Gastrocnemius medialis (tissue), 4 donors: ENCODE results near the gene ASCL5. TPM values are rescaled to one million over a fixed set of nuclear protein-coding genes. Genes with fewer than 3 reads are reported as not detected.

Experiments
- ATAC-seq, 2 donors: fragments of 150-250 bp; one replicate each; pipeline ENCODE4 v1.9.1; 2016
- DNase-seq, 2 donors: peaks; one replicate each; pipeline ENCODE4 v3.0.0-alpha.2; 2019
- H3K27ac ChIP-seq, 4 donors: fragments of 200-600 bp; sonication (generic); 1 replicate in 1 of 4; 2 replicates in 3 of 4; pipeline ENCODE4 v1.5.1; 2016 to 2018; ENCODE audit warnings: mild to moderate bottlenecking in 2 of 4, moderate library complexity in 1 of 4
- H3K27me3 ChIP-seq, 3 donors: fragments of 200-600 bp; sonication (generic) in 2 of 3; 1 replicate in 1 of 3; 2 replicates in 2 of 3; pipeline versions ENCODE4 v1.5.1 to v1.6.0; 2016 to 2019; ENCODE audit warnings: mild to moderate bottlenecking in 1 of 3, moderate library complexity in 1 of 3
- H3K36me3 ChIP-seq, 2 donors: fragments of 200-600 bp; sonication (generic) in 1 of 2; one replicate each; pipeline ENCODE4 v1.5.1; 2017 to 2018
- H3K4me1 ChIP-seq, 2 donors: fragments of 200-600 bp; sonication (generic) in 1 of 2; one replicate each; pipeline ENCODE4 v1.5.1; 2016 to 2017; ENCODE audit warnings: mild to moderate bottlenecking in 2 of 2
- H3K4me3 ChIP-seq, 4 donors: fragments of 200-600 bp; sonication (generic) in 3 of 4; 1 replicate in 1 of 4; 2 replicates in 3 of 4; pipeline ENCODE4 v1.5.1; 2016 to 2019; ENCODE audit warnings: mild to moderate bottlenecking in 2 of 4
- H3K9me3 ChIP-seq, 3 donors: fragments of 200-600 bp; sonication (generic) in 2 of 3; 1 replicate in 1 of 3; 2 replicates in 2 of 3; pipeline ENCODE4 v1.5.1; 2016 to 2019
- CTCF ChIP-seq, 5 experiments: fragments of 450-650 bp in 3 of 5; fragments of 200-600 bp in 2 of 5; sonication (generic) in 2 of 5; IDR thresholded peaks in 4 of 5; conservative IDR thresholded peaks in 1 of 5; 1 replicate in 4 of 5; 2 replicates in 1 of 5; pipeline ENCODE4 v1.5.1; 2016 to 2019; ENCODE audit warnings: antibody characterized with exemption in 5 of 5, mild to moderate bottlenecking in 3 of 5, moderate library complexity in 3 of 5
- POLR2A ChIP-seq, 2 donors: fragments of 450-650 bp; IDR thresholded peaks; one replicate each; pipeline ENCODE4 v1.6.1; 2017; ENCODE audit warnings: antibody characterized with exemption in 2 of 2, mild to moderate bottlenecking in 2 of 2, moderate library complexity in 2 of 2
- in situ Hi-C, 4 donors: fragments of 200-750 bp; cut with MboI; loops; one replicate each; pipeline versions ENCODE4 v1.15.0 to v1.8.0; 2017; ENCODE audit warnings: low sequenced_read_pairs in 4 of 4
- intact Hi-C: fragments of 100-400 bp; cut with DNase I; formaldehyde crosslinking; loops from one replicate; pipeline ENCODE4 v1.15.1; 2023; ENCODE audit warnings: low total_unique reads
- total RNA-seq, 4 donors: library from RNA; depleted of rRNA; stranded (reverse); fragments of >200 nt; gene quantifications; one replicate each; pipeline versions ENCODE4 v1.1.0 to v1.2.3, GENCODE V29; 2016

The ASCL5 gene
- total RNA-seq, 4 donors from 2014 or later = not detected

- peak; percentile 60 to 68 for ATAC-seq
- no peaks in the 10 kb centered on the region for H3K36me3 ChIP-seq
- H3K4me3 ChIP-seq = no peak overlapping the region
- peak; percentile 88 to 98 for DNase-seq
- H3K27ac ChIP-seq = peak overlapping the region; percentile 89 to 98 (median 96)
- H3K27me3 ChIP-seq = no peaks in the 10 kb centered on the region
- intact Hi-C loops (loop anchor here (1.0 to 2.0 kb wide), 2 partner anchors 15 to 75 kb away; no protein-coding TSS in a partner anchor), in situ Hi-C loops (no loop called here)
- no peaks in the 10 kb centered on the region for H3K9me3 ChIP-seq
- H3K4me1 ChIP-seq = peaks cover 76 to 88% of the 10 kb centered on the region in 2 donors
- TF ChIP-seq POLR2A (IDR thresholded peaks at IDR 0.05) (peak; percentile 11 to 23), CTCF (IDR thresholded peaks at IDR 0.05 in 4 of 5, conservative IDR thresholded peaks at IDR 0.05 in 1 of 5) (no peak)
Measured at GRCh38 chr1:201096041-201096461, 30.9 kb downstream of the ASCL5 start.

GRCh38 chr1:201095581-201095980, 31.4 kb downstream of the ASCL5 start:
- DNase-seq = no peak
- peak overlapping the region in 1 of 4 donors; percentile 22 for H3K4me3 ChIP-seq
- no peaks in the 10 kb centered on the region for H3K36me3 ChIP-seq
- TF ChIP-seq POLR2A (IDR thresholded peaks at IDR 0.05) = no peak
- TF ChIP-seq CTCF (IDR thresholded peaks at IDR 0.05 in 4 of 5, conservative IDR thresholded peaks at IDR 0.05 in 1 of 5) = no peak
- ATAC-seq = peak in 1 of 2 donors; percentile 7
- H3K27ac ChIP-seq = peak overlapping the region; percentile 89 to 98 (median 96)
- no peaks in the 10 kb centered on the region for H3K27me3 ChIP-seq
- in situ Hi-C loops (no loop called here), intact Hi-C loops (no loop called here)
- H3K9me3 ChIP-seq = no peaks in the 10 kb centered on the region
- H3K4me1 ChIP-seq = peaks cover 77 to 88% of the 10 kb centered on the region in 2 donors

- H3K36me3 ChIP-seq = no peaks in the 10 kb centered on the region
- peak; percentile 65 to 68 for ATAC-seq
- H3K9me3 ChIP-seq = no peaks in the 10 kb centered on the region
- TF ChIP-seq POLR2A (IDR thresholded peaks at IDR 0.05) (no peak), CTCF (IDR thresholded peaks at IDR 0.05 in 4 of 5, conservative IDR thresholded peaks at IDR 0.05 in 1 of 5) (no peak)
- in situ Hi-C loops = no loop called here
- DNase-seq = peak; percentile 77 to 94
- peaks cover 77 to 88% of the 10 kb centered on the region in 2 donors for H3K4me1 ChIP-seq
- H3K27ac ChIP-seq = peak overlapping the region; percentile 89 to 98 (median 96)
- intact Hi-C loops = no loop called here
- H3K4me3 ChIP-seq = no peak overlapping the region
- H3K27me3 ChIP-seq = no peaks in the 10 kb centered on the region
Measured at GRCh38 chr1:201094832-201095231, 32.2 kb downstream of the ASCL5 start.

GRCh38 chr1:201093962-201094361, 33.0 kb downstream of the ASCL5 start:
- no peak for DNase-seq
- no peak for TF ChIP-seq CTCF (IDR thresholded peaks at IDR 0.05 in 4 of 5, conservative IDR thresholded peaks at IDR 0.05 in 1 of 5)
- no peak for TF ChIP-seq POLR2A (IDR thresholded peaks at IDR 0.05)
- no peak overlapping the region for H3K4me3 ChIP-seq
- H3K27ac ChIP-seq = peak overlapping the region; percentile 89 to 98 (median 96)
- intact Hi-C loops = no loop called here
- H3K9me3 ChIP-seq = no peaks in the 10 kb centered on the region
- H3K27me3 ChIP-seq = no peaks in the 10 kb centered on the region
- no peak for ATAC-seq
- H3K4me1 ChIP-seq = peaks cover 71 to 86% of the 10 kb centered on the region in 2 donors
- H3K36me3 ChIP-seq = no peaks in the 10 kb centered on the region
- in situ Hi-C loops = no loop called here

GRCh38 chr1:201093561-201093960, 33.4 kb downstream of the ASCL5 start:
- no peak overlapping the region for H3K4me3 ChIP-seq
- intact Hi-C loops = no loop called here
- peak overlapping the region; percentile 89 to 98 (median 96) for H3K27ac ChIP-seq
- DNase-seq (no peak), ATAC-seq (no peak)
- in situ Hi-C loops = no loop called here
- TF ChIP-seq POLR2A (IDR thresholded peaks at IDR 0.05) (no peak), CTCF (IDR thresholded peaks at IDR 0.05 in 4 of 5, conservative IDR thresholded peaks at IDR 0.05 in 1 of 5) (no peak)
- no peaks in the 10 kb centered on the region for H3K36me3 ChIP-seq
- H3K4me1 ChIP-seq = peaks cover 67 to 82% of the 10 kb centered on the region in 2 donors
- no peaks in the 10 kb centered on the region for H3K27me3 ChIP-seq
- H3K9me3 ChIP-seq = no peaks in the 10 kb centered on the region
